NCI-H2171 (cell line): ENCODE results near the gene IRF4.

Source experiments
- DNase-seq: peaks from one replicate; lab custom pipeline; 2025; lab: John Stamatoyannopoulos, UW

The IRF4 gene

GRCh38 chr6:381742-382461 is 9.7 kb upstream of the IRF4 start:
- DNase-seq: no peak

- no peak for DNase-seq
These were observed 8.4 kb upstream of the IRF4 start for GRCh38 chr6:382883-383810.

- no peak for DNase-seq
These were observed 7.7 kb upstream of the IRF4 start for GRCh38 chr6:383856-384255.

- no peak for DNase-seq
These were observed 6.7 kb upstream of the IRF4 start for GRCh38 chr6:384898-385297.

GRCh38 chr6:385614-386013 is 5.9 kb upstream of the IRF4 start:
- DNase-seq: no peak

- no peak for DNase-seq
These were observed 4.8 kb upstream of the IRF4 start for GRCh38 chr6:386688-387266.

- DNase-seq: no peak
These were observed 4.2 kb upstream of the IRF4 start for GRCh38 chr6:387293-387741.

- no peak for DNase-seq
These were observed 3.2 kb upstream of the IRF4 start for GRCh38 chr6:388202-388903.

- no peak for DNase-seq
These were observed 2.4 kb upstream of the IRF4 start for GRCh38 chr6:389143-389542.

- no peak for DNase-seq
These were observed 1.9 kb upstream of the IRF4 start for GRCh38 chr6:389622-390021.

- DNase-seq: no peak
These were observed 516 bp upstream of the IRF4 start for GRCh38 chr6:390914-391558.

GRCh38 chr6:392441-393390 is 1.2 kb downstream of the IRF4 start:
- no peak for DNase-seq

GRCh38 chr6:393391-394221 is 2.1 kb downstream of the IRF4 start:
- DNase-seq: no peak

- no peak for DNase-seq
These were observed 3.2 kb downstream of the IRF4 start for GRCh38 chr6:394641-395289.

- DNase-seq: no peak
These were observed 4.0 kb downstream of the IRF4 start for GRCh38 chr6:395432-396125.

- no peak for DNase-seq
These were observed 4.6 kb downstream of the IRF4 start for GRCh38 chr6:396126-396520.

GRCh38 chr6:397056-397455 is 5.5 kb downstream of the IRF4 start:
- no peak for DNase-seq

- DNase-seq: no peak
These were observed 6.1 kb downstream of the IRF4 start for GRCh38 chr6:397604-398003.

GRCh38 chr6:398065-398464 is 6.5 kb downstream of the IRF4 start:
- DNase-seq: no peak
